HG02759 (cell line): Measurements from ENCODE around the gene TMSB4X.
A peak's percentile ranks its signal among the peaks of the same experiment; 100 is the strongest.

Source experiments
- ATAC-seq: cut with Tn5 transposase; IDR thresholded peaks from one replicate; pipeline ENCODE4 v1.9.1; 2021; ENCODE audit warnings: mild to moderate bottlenecking, moderate library complexity; ENCODE audit not compliant: unreplicated experiment

TMSB4X gene

GRCh38 chrX:12992544-12993118 is 17.7 kb downstream of the TMSB4X start:
- ATAC-seq = no peak

- no peak for ATAC-seq
Measured at GRCh38 chrX:12993826-12994225, 18.9 kb downstream of the TMSB4X start.

- no peak for ATAC-seq
Measured at GRCh38 chrX:12994321-12994720, 19.4 kb downstream of the TMSB4X start.

GRCh38 chrX:12996934-12997435 is 22.1 kb downstream of the TMSB4X start:
- no peak for ATAC-seq

GRCh38 chrX:12997906-12998687 is 23.2 kb downstream of the TMSB4X start:
- no peak for ATAC-seq

- ATAC-seq = peak; percentile 50
Measured at GRCh38 chrX:12999422-12999821, 24.5 kb downstream of the TMSB4X start.

- peak; percentile 52 for ATAC-seq
Measured at GRCh38 chrX:13000301-13000811, 25.4 kb downstream of the TMSB4X start.

GRCh38 chrX:13001097-13001496 is 26.2 kb downstream of the TMSB4X start:
- no peak for ATAC-seq

GRCh38 chrX:13001961-13002671 is 27.2 kb downstream of the TMSB4X start:
- no peak for ATAC-seq

GRCh38 chrX:13005661-13006473 is 31.0 kb downstream of the TMSB4X start:
- ATAC-seq = peak; percentile 59

GRCh38 chrX:13007519-13008188 is 32.7 kb downstream of the TMSB4X start:
- peak; percentile 3 for ATAC-seq

GRCh38 chrX:13008189-13008533 is 33.3 kb downstream of the TMSB4X start:
- peak; percentile 41 for ATAC-seq

GRCh38 chrX:13008851-13009250 is 33.9 kb downstream of the TMSB4X start:
- no peak for ATAC-seq

- ATAC-seq = no peak
Measured at GRCh38 chrX:13009273-13009672, 34.4 kb downstream of the TMSB4X start.

GRCh38 chrX:13009844-13010243 is 34.9 kb downstream of the TMSB4X start:
- no peak for ATAC-seq

- ATAC-seq = no peak
Measured at GRCh38 chrX:13010546-13010945, 35.6 kb downstream of the TMSB4X start.

- ATAC-seq = peak; percentile 85
Measured at GRCh38 chrX:13013363-13014110, 38.6 kb downstream of the TMSB4X start.

- peak; percentile 31 for ATAC-seq
Measured at GRCh38 chrX:13014111-13015096, 39.5 kb downstream of the TMSB4X start.
